Fibroblast of skin of left biceps (primary cell): ENCODE measurements around the gene COX6A2.
"Not testable (repeated sequence)": the region's sequence is repeated elsewhere in the genome, so short reads cannot be mapped to it uniquely, and the experiment has no call there.

Experiments
- DNase-seq, 2 experiments: peaks; one replicate each; pipeline ENCODE4 v3.0.0-alpha.2; 2013; ENCODE audit warnings: low read depth in 2 of 2

COX6A2 gene

GRCh38 chr16:31438414-31438813 lies 10.3 kb upstream of the COX6A2 start:
- no peak for DNase-seq

- no peak for DNase-seq
Measured at GRCh38 chr16:31436221-31437045, 8.3 kb upstream of the COX6A2 start.

DNA sequence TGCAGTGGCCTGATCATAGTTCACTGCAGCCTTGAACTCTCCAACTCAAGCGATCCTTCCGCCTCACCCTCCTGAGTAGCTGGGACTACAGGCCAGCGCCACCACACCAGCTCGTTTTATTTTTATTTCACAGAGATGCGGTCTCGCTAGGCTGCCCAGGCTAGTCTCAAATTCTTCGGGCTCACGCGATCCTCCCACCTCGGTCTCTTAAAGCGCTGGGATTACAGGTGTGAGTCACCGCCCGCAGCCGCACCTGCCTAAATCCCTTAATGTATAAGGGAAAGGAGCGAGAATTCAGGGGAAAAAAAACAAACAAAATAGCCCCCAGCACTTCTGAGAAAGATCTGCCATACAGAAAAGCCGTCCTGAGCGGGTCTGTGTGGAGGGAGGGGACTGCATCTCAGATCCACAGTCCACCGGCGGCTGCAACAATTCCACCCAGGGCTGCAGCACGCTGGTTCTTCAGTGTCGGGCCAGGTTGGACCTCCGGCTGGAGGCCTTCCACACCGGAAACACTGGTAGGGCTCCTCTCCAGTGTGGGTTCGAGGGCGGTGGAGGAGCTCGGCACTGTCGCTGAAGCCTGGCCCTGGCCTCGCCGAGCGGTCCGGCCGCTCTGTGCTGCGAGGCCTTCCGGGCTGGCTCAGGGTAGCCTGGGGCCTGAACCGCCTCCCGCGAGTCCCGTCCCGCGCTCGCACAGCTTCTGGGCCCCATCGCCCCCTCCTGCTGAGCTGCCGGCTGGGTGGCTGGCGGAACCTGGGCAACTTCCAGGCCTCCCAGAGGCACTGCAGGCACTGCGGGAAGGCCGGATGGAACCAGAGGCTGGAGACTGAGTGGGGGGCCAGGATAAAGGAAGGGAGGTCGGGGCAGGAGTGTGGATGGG lies 7.4 kb upstream of the COX6A2 start:
- no peak for DNase-seq

DNA sequence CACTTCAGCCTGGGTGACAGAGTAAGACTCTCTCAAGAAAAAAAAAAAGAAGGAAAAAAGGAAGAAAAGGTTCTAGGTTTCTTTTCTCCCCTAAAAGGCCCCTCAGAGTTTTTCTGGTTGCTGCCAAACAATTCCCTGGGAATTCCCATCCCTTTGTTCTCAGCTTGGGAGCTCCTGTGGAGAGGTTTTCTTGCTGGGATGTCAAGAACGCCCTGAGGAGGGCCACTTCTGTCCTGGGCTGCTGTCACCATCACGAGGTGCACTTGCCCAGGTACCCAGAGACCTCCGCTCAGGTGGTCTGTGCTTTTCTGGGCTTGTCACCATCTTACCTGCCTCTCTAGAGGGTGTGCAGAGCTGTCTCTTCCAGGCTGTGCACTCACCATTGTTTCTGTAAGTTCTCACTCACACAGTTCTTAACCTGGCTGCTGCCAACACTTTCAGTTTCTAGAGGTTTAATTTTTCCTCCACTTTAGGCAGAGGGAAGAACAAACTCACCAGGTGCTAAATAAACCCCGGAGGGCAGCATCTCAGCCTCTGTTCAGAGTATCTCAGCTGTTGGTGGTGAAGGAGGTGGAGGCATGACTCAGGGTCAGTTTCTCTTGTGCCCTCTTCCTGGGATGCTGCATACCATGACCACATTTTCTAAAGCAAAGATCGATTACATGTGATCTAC lies 2.4 kb upstream of the COX6A2 start:
- DNase-seq: no peak

DNA sequence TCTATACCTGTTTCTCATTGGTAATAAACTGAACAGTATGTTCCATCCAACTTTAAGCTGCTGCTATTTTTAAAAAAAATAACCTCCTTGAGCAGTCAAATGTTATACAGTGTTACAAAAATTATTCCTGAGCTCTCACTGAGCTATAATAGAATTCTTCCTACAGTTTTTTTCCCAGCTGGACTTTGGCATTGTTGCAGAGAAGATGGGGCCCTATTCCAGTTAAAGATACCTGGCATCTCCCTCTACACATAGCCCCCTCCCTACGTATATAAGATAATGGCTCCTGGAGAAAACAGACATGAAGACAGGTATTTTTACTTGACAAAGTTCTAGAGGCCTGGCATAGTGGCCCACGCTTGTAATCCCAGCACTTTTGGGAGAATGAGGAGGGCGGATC lies 1.6 kb upstream of the COX6A2 start:
- no peak for DNase-seq

DNA sequence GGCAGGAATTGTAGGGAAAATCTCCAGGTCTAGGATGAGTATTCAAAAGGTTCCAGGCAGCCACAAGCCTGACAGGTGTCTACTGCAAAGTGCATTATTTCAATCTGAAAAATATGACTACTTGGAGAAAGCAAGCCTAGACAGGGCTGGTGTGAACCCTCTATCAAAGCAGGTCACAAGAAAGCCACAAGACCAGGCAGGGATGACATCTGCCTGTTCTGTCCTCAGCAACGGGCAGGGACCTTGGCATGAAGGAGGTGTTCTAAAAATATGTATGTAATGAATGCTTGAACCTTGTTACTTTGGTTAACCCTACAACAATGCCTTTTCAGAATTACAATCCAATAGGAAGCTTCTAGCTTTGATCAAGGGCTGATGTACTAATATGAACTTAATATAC lies 1.2 kb upstream of the COX6A2 start:
- no peak for DNase-seq

DNA sequence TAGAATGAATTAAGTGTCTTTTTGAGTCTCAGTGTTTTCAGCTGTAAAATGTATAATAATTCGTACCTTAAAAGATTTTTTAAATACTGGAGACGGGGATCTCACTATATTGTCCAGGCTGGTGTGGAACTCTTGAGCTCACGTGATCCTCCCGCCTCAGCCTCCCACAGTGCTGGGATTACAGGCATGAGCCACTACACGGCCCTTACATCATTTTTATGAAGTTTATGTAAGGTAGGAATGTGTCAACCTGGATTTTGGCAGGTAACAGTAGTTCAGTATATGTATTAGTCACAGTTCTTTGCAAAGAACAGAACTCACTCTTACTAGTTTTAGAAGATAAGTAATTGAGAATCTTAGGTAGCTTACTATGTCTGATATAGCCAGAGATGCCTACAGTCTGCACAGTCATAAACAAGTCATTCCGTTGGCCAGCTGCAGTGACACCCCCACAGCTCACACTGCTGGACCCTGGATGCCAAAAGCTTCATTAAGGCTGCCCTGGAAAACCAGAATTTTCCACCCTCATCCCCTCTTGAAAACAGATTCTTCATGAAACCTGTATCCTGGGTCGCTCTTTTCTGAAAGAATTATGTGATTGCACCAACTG lies 583 bp upstream of the COX6A2 start:
- no peak for DNase-seq

GRCh38 chr16:31427441-31428278 lies 500 bp downstream of the COX6A2 start:
- DNase-seq: no peak

- no peak for DNase-seq
Measured at GRCh38 chr16:31423801-31424200, 4.4 kb downstream of the COX6A2 start.

- no peak for DNase-seq
Measured at GRCh38 chr16:31423241-31423640, 4.9 kb downstream of the COX6A2 start.

- no peak for DNase-seq
Measured at GRCh38 chr16:31421587-31421986, 6.6 kb downstream of the COX6A2 start.

DNA sequence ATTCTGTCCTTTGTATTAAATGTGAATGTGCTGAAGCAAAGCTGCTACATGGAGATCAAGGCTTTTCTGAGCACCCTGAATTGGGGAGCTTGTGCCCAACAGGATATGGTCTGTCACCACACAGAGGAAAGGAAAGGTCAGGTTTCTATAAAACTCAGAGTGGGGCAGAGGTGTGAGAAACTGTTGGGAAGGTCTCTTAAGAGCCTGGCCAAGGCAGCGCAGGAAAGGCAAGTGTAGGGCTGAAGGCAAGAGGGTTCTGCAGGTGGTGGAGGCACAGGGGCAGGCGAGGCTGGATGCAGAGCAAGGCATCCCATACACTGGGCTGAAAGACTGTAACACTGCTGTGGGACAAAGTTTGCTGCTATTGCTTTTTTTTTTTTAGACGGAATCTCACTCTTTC lies 8.1 kb downstream of the COX6A2 start:
- DNase-seq: no peak

- no peak for DNase-seq
Measured at GRCh38 chr16:31417916-31418315, 10.2 kb downstream of the COX6A2 start.

DNA sequence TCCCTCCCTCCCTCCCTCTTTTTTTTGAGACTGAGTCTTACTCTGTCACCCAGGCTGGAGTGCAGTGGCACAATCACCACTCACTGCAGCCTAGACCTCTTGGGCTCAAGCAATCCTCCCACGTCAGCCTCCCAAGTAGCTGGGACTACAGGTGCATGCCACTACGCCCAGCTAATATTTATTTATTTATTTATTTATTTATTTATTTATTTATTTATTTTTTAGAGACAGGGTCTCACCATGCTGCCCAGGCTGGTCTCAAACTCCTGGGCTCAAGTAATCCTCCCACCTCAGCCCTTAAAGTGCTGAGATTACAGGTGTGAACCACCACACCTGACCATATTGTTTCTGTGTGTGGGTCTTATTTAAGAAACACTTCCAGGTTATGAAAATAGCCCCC lies 11.1 kb downstream of the COX6A2 start:
- DNase-seq: not testable (repeated sequence)

DNA sequence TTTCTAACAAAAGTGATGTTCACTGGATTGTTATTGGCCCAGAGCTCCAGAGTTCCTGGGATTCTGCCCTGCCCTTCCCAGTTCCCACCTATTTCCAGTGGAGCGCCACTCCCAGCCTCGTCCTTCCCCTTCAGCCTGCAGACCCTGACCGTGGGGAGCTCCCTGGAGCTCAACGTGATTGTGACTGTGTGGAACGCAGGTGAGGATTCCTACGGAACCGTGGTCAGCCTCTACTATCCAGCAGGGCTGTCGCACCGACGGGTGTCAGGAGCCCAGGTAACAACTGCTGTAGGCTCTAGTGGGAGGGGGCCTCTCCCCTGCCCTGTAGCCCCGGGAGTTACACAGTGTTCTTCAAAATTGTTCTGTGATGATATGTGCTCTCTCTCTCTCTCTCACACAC lies 11.8 kb downstream of the COX6A2 start:
- DNase-seq: no peak

- DNase-seq: no peak
Measured at GRCh38 chr16:31414706-31415105, 13.5 kb downstream of the COX6A2 start.

- DNase-seq: no peak
Measured at GRCh38 chr16:31413943-31414342, 14.2 kb downstream of the COX6A2 start.

GRCh38 chr16:31413381-31413780 lies 14.8 kb downstream of the COX6A2 start:
- no peak for DNase-seq

DNA sequence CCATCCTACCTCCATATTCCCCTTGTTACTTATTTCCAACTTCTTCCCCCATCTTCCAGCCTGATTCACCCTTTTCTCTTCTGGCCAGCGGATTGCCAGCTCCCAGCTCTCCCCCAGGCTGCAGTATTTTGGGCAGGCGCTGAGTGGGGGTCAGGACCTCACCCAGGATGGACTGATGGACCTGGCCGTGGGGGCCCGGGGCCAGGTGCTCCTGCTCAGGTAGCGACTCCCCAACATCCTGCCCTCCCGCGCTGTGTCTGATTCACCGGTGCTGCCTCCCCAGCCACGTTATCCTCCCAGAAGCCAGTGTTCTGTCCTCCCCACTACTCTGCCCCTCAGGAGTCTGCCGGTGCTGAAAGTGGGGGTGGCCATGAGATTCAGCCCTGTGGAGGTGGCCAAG lies 15.4 kb downstream of the COX6A2 start:
- no peak for DNase-seq

DNA sequence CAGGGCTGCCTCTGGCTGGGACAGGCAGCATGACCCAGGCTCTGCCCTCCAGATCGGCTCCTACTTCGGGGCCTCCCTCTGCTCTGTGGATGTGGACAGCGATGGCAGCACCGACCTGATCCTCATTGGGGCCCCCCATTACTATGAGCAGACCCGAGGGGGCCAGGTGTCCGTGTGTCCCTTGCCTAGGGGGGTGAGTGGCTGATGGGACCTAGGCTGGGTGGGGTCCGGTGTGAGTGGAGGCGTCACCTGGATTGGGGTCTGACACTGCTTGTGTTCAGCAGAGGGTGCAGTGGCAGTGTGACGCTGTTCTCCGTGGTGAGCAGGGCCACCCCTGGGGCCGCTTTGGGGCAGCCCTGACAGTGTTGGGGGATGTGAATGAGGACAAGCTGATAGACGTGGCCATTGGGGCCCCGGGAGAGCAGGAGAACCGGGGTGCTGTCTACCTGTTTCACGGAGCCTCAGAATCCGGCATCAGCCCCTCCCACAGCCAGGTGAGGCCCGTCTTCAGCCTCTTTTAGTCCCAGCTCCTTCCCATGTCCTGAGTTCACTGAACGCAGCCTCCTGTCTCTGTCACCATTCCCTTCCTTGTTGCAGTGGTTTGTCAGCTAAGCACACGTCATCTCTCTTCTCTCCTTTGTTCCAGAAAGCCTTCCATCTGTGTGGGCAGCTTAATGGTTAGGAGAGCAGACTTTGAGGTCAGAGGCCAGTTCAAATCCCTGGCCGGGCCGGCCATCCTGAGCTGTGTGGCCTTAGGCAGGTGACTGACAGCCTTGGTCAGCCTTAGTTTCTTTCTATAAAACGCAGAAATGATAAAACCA lies 16.9 kb downstream of the COX6A2 start:
- no peak for DNase-seq
